ENCODE data around the gene MYH6.
"Not testable (repeated sequence)": the region's sequence is repeated elsewhere in the genome, so short reads cannot be mapped to it uniquely, and the experiment has no call there.

- not testable (repeated sequence) for TF ChIP-seq CTCF (IDR thresholded peaks at IDR 0.05 in 4 of 5, conservative IDR thresholded peaks at IDR 0.05 in 1 of 5); POLR2A (IDR thresholded peaks at IDR 0.05)
These were observed 17.7 kb upstream of the MYH6 start for GRCh38 chr14:23425798-23426197.
